HUES48 (cell line): ENCODE results near the gene ITPR1.

ENCODE experiments used
- H3K27ac ChIP-seq: one replicate; pipeline ENCODE4 v1.7.0; 2013; ENCODE audit warnings: low read depth, low read length, inconsistent platforms
- H3K27me3 ChIP-seq: 2 replicates; pipeline ENCODE4 v1.6.1; 2013; ENCODE audit warnings: mild to moderate bottlenecking, low read length; ENCODE audit not compliant: control insufficient read depth, insufficient read depth
- H3K36me3 ChIP-seq: 2 replicates; pipeline ENCODE4 v1.6.1; 2013; ENCODE audit warnings: low read length; ENCODE audit not compliant: control insufficient read depth, insufficient read depth
- H3K4me1 ChIP-seq: 2 replicates; pipeline ENCODE4 v1.6.1; 2013; ENCODE audit warnings: mild to moderate bottlenecking, low read length; ENCODE audit not compliant: control insufficient read depth, insufficient read depth
- H3K4me3 ChIP-seq: 2 replicates; pipeline ENCODE4 v1.5.1; 2013; ENCODE audit warnings: mild to moderate bottlenecking, low read depth, low read length
- H3K9ac ChIP-seq: 2 replicates; pipeline ENCODE4 v1.6.1; 2013; ENCODE audit warnings: mild to moderate bottlenecking, low read depth, low read length, moderate library complexity
- H3K9me3 ChIP-seq: 2 replicates; pipeline ENCODE4 v1.6.1; 2013; ENCODE audit warnings: low read length; ENCODE audit not compliant: control insufficient read depth, insufficient read depth

ITPR1 gene

DNA sequence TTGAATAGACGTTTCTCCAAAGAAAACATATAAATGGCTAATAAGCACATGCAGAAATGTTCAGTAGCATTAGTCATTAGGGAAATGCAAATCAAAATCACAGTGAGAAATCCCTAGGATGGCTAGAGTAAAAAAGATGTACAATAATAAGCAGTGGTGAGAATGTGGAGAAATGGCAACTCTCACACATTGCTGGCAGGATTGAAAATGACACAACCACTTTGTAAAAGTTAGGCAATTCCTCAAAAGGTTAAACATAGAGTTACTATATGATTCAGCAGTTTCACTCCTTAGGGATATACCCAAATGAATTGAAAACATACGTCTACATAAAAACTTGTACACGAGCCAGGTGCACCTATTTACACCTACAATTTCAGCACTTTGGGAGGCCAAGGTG, 108.7 kb downstream of the ITPR1 start:
- Histone ChIP-seq H3K9me3 (no peaks in the 10 kb centered on the region), H3K27me3 (no peaks in the 10 kb centered on the region), H3K36me3 (no peaks in the 10 kb centered on the region), H3K27ac (no peak overlapping the region), H3K4me1 (peaks cover 18% of the 10 kb centered on the region), H3K9ac (no peak overlapping the region), H3K4me3 (no peak overlapping the region)

GRCh38 chr3:4604693-4605092, 111.5 kb downstream of the ITPR1 start:
- H3K9me3 ChIP-seq: no peaks in the 10 kb centered on the region
- H3K36me3 ChIP-seq: no peaks in the 10 kb centered on the region
- H3K9ac ChIP-seq: no peak overlapping the region
- H3K27me3 ChIP-seq: no peaks in the 10 kb centered on the region
- H3K27ac ChIP-seq: no peak overlapping the region
- peaks cover 14% of the 10 kb centered on the region for H3K4me1 ChIP-seq
- H3K4me3 ChIP-seq: no peak overlapping the region

DNA sequence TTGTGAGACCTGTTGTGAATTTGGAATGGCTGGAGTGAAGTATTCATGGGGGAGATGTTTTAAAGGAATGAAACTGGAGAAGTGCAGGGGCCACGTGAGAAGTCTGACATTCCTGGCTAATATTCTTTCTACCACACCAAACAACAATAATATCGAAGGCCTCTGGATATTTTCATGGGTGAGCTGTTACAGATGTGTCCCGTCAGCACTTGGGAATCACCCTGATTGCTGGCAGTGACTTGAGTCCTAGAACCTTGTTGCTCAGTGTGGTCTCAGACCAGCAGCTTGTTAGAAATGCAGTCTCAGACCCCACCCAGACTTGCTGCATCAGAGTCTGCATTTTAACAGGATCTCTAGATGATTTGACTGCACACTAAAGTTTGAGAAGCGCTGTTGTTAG, 113.8 kb downstream of the ITPR1 start:
- Histone ChIP-seq H3K9ac (no peak overlapping the region), H3K27me3 (no peaks in the 10 kb centered on the region), H3K27ac (no peak overlapping the region)

DNA sequence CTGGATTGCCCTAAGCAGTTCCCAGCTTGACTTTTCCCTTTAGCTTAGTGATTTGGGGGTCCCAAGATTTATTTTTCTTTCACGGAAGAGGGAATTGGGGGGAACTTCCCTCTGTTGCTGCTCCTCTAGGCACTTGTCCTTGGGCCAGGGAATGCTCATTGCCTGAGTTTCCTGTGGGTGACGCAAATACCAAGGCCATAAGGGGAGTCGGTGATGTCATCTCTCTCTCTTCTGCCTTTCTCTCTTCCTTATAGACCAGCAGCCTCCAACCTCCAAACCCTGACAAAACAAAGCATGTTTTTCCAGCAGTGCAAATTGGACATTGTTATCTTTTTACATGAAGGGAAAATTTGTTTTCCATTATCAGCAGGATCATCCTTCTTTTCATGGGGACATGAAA, 120.2 kb downstream of the ITPR1 start:
- Histone ChIP-seq H3K4me1 (no peaks in the 10 kb centered on the region), H3K4me3 (no peak overlapping the region), H3K9ac (no peak overlapping the region), H3K27me3 (no peaks in the 10 kb centered on the region), H3K27ac (no peak overlapping the region), H3K36me3 (no peaks in the 10 kb centered on the region), H3K9me3 (no peaks in the 10 kb centered on the region)

More for the DNA sequence above, 113.8 kb downstream of the ITPR1 start:
- H3K36me3 ChIP-seq: no peaks in the 10 kb centered on the region
- no peak overlapping the region for H3K4me3 ChIP-seq
- no peaks in the 10 kb centered on the region for H3K9me3 ChIP-seq
- H3K4me1 ChIP-seq: peaks cover 14% of the 10 kb centered on the region

DNA sequence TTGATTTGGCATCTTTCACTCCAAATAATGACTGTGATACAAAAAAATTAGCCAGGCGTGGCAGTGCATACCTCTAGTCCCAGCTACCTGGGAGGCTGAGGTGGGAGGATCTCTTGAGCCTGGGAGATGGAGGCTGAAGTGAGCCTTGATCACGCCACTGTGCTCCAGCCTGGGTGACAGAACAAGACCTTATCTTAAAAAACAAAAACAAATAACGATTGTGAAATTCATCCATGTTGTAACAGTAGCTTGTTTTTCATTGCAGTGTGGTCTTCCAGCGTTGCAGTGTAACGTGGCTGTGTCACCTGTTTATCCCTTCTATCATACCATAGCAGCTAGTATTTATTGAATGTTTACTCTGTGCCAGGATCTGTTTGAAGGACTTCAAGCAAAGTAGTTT, 120.9 kb downstream of the ITPR1 start:
- Histone ChIP-seq H3K9ac (no peak overlapping the region), H3K4me1 (no peaks in the 10 kb centered on the region), H3K27me3 (no peaks in the 10 kb centered on the region), H3K4me3 (no peak overlapping the region), H3K27ac (no peak overlapping the region), H3K36me3 (no peaks in the 10 kb centered on the region), H3K9me3 (no peaks in the 10 kb centered on the region)

GRCh38 chr3:4614927-4615326, 121.8 kb downstream of the ITPR1 start:
- no peaks in the 10 kb centered on the region for H3K4me1 ChIP-seq
- H3K27me3 ChIP-seq: no peaks in the 10 kb centered on the region
- H3K36me3 ChIP-seq: no peaks in the 10 kb centered on the region
- H3K4me3 ChIP-seq: no peak overlapping the region
- H3K9me3 ChIP-seq: no peaks in the 10 kb centered on the region
- no peak overlapping the region for H3K27ac ChIP-seq
- no peak overlapping the region for H3K9ac ChIP-seq

DNA sequence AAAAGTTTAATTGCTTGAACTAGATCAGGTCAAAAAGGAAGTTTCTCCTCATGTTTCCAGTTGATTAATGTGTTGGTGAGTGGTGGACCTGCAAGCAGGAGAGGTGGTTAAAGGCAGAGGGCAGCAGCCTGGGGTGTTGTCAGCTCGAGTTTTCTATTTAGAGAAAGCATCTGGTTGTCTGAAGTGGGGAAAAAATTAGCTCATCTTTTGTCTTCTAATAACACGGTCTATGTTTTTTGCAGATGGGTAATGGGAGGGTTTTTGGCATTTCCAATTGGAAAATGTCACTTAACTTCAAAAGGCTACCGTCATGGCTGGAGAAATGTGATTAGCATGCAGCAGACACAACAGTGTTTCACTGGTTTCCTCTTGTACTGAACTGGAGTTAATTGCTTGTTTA, 122.6 kb downstream of the ITPR1 start:
- Histone ChIP-seq H3K9ac (no peak overlapping the region), H3K4me3 (no peak overlapping the region), H3K27me3 (no peaks in the 10 kb centered on the region), H3K27ac (no peak overlapping the region), H3K4me1 (no peaks in the 10 kb centered on the region), H3K36me3 (no peaks in the 10 kb centered on the region), H3K9me3 (no peaks in the 10 kb centered on the region)

DNA sequence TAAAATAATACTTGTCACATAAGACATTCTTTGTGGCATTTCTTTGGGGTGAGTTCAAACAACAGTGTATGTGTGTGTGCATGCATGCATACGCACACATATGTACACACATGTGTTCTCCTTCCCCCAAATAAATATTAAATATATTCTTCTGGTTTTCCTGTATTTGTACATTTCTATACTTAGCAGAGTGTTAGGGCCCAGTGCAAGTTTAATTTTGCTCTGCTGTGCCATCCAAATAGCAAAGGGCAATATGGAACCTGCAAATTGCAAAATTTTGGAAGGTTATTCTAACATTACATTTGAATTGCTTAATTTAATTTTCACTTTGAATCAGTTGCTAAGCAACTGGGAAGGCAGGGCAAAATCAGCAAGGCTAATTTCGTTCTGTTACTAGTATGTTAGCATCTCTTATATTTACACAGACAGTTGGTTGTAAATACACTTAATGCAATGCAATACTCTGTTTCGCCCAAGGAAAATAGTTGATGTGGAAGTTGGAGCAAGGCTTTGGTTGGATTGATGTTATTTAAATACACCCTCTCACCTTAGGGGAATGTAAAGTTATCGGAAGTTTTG, 130.4 kb downstream of the ITPR1 start:
- Histone ChIP-seq H3K9ac (no peak overlapping the region), H3K9me3 (no peaks in the 10 kb centered on the region), H3K36me3 (no peaks in the 10 kb centered on the region), H3K27ac (no peak overlapping the region), H3K4me3 (no peak overlapping the region), H3K4me1 (no peaks in the 10 kb centered on the region), H3K27me3 (no peaks in the 10 kb centered on the region)

DNA sequence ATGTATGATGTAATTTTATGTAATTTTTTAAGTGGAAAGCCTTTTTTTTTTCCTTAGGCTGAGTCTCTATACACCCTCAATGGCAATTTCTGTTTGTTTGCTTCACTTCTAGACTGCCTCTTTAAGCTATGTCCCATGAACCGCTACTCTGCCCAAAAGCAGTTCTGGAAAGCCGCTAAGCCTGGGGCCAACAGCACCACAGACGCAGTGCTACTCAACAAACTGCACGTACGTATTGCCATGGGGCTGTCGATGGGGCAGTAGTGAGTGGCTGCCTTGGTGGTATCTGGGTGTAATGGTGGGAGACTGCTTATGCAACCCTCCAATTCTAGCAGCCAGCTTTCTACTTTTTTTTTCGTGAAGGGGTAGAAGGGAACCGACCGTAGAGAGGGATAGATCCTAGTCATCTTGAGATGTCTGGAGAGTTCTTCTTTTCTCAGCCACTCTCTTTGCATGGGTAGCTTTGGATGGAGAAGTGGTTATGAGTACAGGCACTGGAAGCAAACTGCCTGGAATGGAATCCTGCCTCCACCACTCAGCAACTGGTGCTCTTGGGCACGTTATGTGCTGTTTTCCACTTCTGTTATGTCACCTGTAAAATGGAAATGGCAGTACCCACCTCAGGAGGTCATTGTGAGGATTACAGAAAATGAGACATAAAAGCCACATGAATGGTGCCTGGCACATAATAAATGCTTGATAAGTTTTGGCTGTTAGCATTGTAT, 134.7 kb downstream of the ITPR1 start:
- no peaks in the 10 kb centered on the region for H3K9me3 ChIP-seq
- no peaks in the 10 kb centered on the region for H3K27me3 ChIP-seq
- no peak overlapping the region for H3K9ac ChIP-seq

DNA sequence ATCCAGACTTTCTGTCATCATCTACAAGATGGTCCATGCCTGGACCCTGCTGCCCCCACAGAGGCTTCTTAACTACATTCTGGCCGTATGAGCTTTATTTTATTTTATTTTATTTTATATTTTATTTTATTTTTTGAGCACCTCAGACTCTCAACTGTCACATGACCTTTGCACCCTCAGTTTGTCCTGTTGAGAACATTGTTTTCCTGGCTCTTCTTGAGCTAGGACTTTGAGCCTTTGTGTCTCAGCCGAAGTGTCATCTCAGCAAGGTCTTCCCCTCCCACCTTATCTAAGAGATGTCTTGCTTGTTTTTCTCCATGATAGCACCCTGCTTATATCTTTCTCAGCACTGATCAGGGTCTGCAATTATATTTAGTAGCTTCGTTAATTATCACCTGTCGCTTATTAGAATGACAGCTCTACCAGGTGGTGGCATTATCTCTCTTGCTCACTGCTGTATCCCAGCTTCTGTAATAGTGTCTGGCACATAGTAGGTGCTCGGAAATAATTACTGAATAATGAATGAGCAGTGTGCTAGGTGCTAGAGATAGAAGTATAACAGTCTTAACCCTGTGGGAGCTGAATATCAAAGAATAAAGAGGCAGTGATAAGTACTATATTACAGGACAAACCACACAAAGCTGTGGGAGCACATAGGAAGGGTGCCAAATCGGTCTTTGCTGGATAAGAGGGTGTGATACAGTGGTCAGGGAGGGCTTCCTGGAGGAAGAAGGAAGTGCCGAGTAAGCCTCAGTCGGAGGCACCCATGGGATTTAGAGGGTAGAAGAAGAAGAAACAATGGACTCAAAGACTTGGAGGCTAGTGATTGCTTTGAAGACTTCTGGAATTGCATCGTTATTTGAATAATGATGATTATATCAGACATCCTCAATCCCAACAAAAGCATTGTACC, 136.2 kb downstream of the ITPR1 start:
- no peak overlapping the region for H3K9ac ChIP-seq
- H3K9me3 ChIP-seq: no peaks in the 10 kb centered on the region
- H3K36me3 ChIP-seq: no peaks in the 10 kb centered on the region
- 0 out of 2 replicates have a peak, but pooled peaks cover 4% of the 10 kb centered on the region for H3K4me1 ChIP-seq
- no peaks in the 10 kb centered on the region for H3K27me3 ChIP-seq
- H3K4me3 ChIP-seq: no peak overlapping the region
- H3K27ac ChIP-seq: no peak overlapping the region

More for the DNA sequence above, 134.7 kb downstream of the ITPR1 start:
- Histone ChIP-seq H3K27ac (no peak overlapping the region), H3K36me3 (no peaks in the 10 kb centered on the region), H3K4me1 (no peaks in the 10 kb centered on the region), H3K4me3 (no peak overlapping the region)
